ACC112 (cell line): ENCODE data around the gene POU2AF2.
A peak's percentile ranks its signal among the peaks of the same experiment; 100 is the strongest.
"Not testable (repeated sequence)": the region's sequence is repeated elsewhere in the genome, so short reads cannot be mapped to it uniquely, and the experiment has no call there.

Experiments used
- H2AFZ ChIP-seq: fragments of 200-600 bp; sonication (generic); one replicate; pipeline ENCODE4 v1.6.0; 2017; ENCODE audit warnings: antibody characterized with exemption, low read length; ENCODE audit not compliant: unreplicated experiment
- H3K27ac ChIP-seq: fragments of 200-600 bp; sonication (generic); 2 replicates; pipeline ENCODE4 v1.5.1; 2014; ENCODE audit warnings: low read depth, mild to moderate bottlenecking, antibody characterized with exemption, low read length, moderate library complexity
- H3K27me3 ChIP-seq: fragments of 200-600 bp; sonication (generic); 2 replicates; pipeline ENCODE4 v1.6.1; 2014; ENCODE audit warnings: mild to moderate bottlenecking, antibody characterized with exemption, low read length, moderate library complexity, mixed read lengths; ENCODE audit not compliant: insufficient read depth
- H3K36me3 ChIP-seq: fragments of 200-600 bp; sonication (generic); 2 replicates; pipeline ENCODE4 v1.6.1; 2016; ENCODE audit warnings: mild to moderate bottlenecking, antibody characterized with exemption, low read length, moderate library complexity, mixed read lengths; ENCODE audit not compliant: insufficient read depth
- H3K4me1 ChIP-seq: fragments of 200-600 bp; sonication (generic); one replicate; pipeline ENCODE4 v1.6.1; 2016; ENCODE audit warnings: low read length, mixed read lengths; ENCODE audit not compliant: insufficient read depth, unreplicated experiment, control insufficient read depth
- H3K4me3 ChIP-seq: fragments of 200-600 bp; sonication (generic); 2 replicates; pipeline ENCODE4 v1.5.1; 2014; ENCODE audit warnings: mild to moderate bottlenecking, low read depth, low read length
- H3K79me2 ChIP-seq: fragments of 200-600 bp; sonication (generic); one replicate; pipeline ENCODE4 v1.6.0; 2016; ENCODE audit warnings: low read length; ENCODE audit not compliant: control insufficient read depth, unreplicated experiment, insufficient read depth

POU2AF2 gene

GRCh38 chr11:111319296-111319695 is 73.8 kb downstream of the POU2AF2 start:
- no peak overlapping the region for H3K27ac ChIP-seq
- H3K4me3 ChIP-seq, result no peak overlapping the region
- no peak overlapping the region for H2AFZ ChIP-seq
- peaks cover 2% of the 10 kb centered on the region for H3K4me1 ChIP-seq
- no peaks in the 10 kb centered on the region for H3K79me2 ChIP-seq
- peaks cover 64% of the 10 kb centered on the region for H3K27me3 ChIP-seq
- no peaks in the 10 kb centered on the region for H3K36me3 ChIP-seq

DNA sequence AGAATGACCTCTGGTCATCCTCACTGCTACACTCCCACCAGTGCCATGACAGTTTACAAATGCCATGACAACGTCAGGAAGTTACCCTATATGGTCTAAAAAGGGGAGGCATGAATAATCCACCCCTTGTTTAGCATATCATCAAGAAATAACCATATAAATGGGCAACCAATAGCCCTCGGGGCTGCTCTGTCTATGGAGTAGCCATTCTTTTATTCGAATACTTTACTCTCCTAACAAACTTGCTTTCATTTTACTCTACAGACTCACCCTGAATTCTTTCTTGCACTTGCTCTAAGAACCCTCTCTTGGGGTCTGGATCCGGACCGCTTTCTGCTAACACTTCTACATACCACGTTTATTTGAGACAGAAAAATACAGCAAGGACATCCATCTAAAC is 74.7 kb downstream of the POU2AF2 start:
- not testable (repeated sequence) for H3K4me1 ChIP-seq, H3K4me3 ChIP-seq, H3K27ac ChIP-seq, H2AFZ ChIP-seq, H3K79me2 ChIP-seq, H3K36me3 ChIP-seq
- peaks cover 56% of the 10 kb centered on the region for H3K27me3 ChIP-seq

- peaks cover 52% of the 10 kb centered on the region for H3K27me3 ChIP-seq
- H3K36me3 ChIP-seq, result no peaks in the 10 kb centered on the region
- no peak overlapping the region for H3K4me3 ChIP-seq
- no peak overlapping the region for H2AFZ ChIP-seq
- no peak overlapping the region for H3K27ac ChIP-seq
- no peaks in the 10 kb centered on the region for H3K79me2 ChIP-seq
- H3K4me1 ChIP-seq, result peaks cover 9% of the 10 kb centered on the region
Measured at GRCh38 chr11:111320728-111321568, 75.4 kb downstream of the POU2AF2 start.

DNA sequence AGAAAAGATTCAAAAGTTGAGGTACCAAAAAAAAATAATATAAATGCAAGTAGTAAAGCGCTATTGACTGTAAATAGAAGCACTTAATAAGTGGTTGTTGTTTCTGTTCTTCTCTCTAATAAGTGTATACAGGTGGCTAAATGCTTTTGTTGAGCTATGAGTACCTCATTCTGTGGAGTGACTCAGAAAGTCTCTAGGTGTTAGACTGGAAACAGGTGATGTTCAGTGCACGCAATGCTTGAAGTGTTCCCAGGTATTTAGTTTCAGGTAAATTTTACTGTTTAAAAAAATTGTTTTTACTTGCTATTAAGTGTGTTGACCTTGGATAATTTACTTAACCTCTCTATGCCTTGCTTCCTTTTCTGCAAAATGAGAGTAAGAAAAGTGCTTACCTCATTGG is 77.0 kb downstream of the POU2AF2 start:
- H3K4me3 ChIP-seq, result no peak overlapping the region
- H2AFZ ChIP-seq, result no peak overlapping the region
- H3K27ac ChIP-seq, result no peak overlapping the region
- no peaks in the 10 kb centered on the region for H3K79me2 ChIP-seq
- H3K36me3 ChIP-seq, result no peaks in the 10 kb centered on the region
- H3K4me1 ChIP-seq, result peaks cover 9% of the 10 kb centered on the region
- H3K27me3 ChIP-seq, result peaks cover 53% of the 10 kb centered on the region

- Histone ChIP-seq H3K27ac (no peak overlapping the region), H3K4me3 (peak overlapping the region; percentile 46), H3K79me2 (no peaks in the 10 kb centered on the region), H3K27me3 (peaks cover 41% of the 10 kb centered on the region), H3K4me1 (peaks cover 9% of the 10 kb centered on the region), H2AFZ (peak overlapping the region; percentile 67), H3K36me3 (no peaks in the 10 kb centered on the region)
Measured at GRCh38 chr11:111324277-111324720, 78.8 kb downstream of the POU2AF2 start.

- peaks cover 9% of the 10 kb centered on the region for H3K4me1 ChIP-seq
- no peak overlapping the region for H3K27ac ChIP-seq
- no peak overlapping the region for H2AFZ ChIP-seq
- no peaks in the 10 kb centered on the region for H3K79me2 ChIP-seq
- H3K27me3 ChIP-seq, result peaks cover 39% of the 10 kb centered on the region
- H3K36me3 ChIP-seq, result no peaks in the 10 kb centered on the region
- H3K4me3 ChIP-seq, result no peak overlapping the region
Measured at GRCh38 chr11:111325259-111325658, 79.7 kb downstream of the POU2AF2 start.

- no peaks in the 10 kb centered on the region for H3K79me2 ChIP-seq
- no peak overlapping the region for H2AFZ ChIP-seq
- H3K27ac ChIP-seq, result no peak overlapping the region
- H3K4me3 ChIP-seq, result no peak overlapping the region
- peaks cover 23% of the 10 kb centered on the region for H3K27me3 ChIP-seq
- peaks cover 12% of the 10 kb centered on the region for H3K4me1 ChIP-seq
- no peaks in the 10 kb centered on the region for H3K36me3 ChIP-seq
Measured at GRCh38 chr11:111326824-111327223, 81.3 kb downstream of the POU2AF2 start.

DNA sequence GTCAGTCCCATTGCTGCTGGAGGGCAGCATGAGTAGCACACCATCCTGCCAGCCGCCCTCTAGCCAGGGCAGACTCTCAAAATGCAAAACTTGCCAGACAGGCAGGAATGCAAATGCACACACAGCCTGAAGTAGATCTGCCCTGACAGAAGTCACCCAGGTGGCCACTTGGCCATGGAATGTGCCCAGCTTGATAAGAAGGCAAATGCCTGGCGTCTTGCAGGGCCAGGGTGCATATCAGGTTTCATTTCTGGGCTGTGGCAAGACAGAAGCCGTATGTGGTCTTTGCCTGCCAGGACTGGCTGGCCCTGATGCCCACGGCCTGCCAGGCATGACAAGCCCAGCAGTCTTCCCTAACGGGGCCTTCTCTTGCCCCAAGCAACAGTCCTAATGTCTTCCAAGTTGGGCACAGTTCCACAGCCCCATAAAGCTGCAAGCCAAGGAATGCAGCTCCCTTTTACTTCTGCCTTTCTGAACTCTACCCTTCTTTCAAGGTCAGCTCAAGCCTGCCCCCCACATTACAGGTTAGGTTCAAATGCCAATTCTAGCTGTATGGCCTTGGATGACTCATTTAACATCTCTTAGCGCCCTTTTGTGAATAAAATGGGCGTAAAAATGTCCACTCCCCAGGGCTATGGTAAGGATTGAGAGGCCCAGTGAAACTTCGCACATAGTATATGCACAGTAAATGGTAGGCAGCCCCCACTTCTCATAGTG is 82.5 kb downstream of the POU2AF2 start:
- no peak overlapping the region for H3K4me3 ChIP-seq
- H3K4me1 ChIP-seq, result peaks cover 20% of the 10 kb centered on the region
- no peak overlapping the region for H3K27ac ChIP-seq
- H2AFZ ChIP-seq, result no peak overlapping the region
- no peaks in the 10 kb centered on the region for H3K36me3 ChIP-seq
- peaks cover 12% of the 10 kb centered on the region for H3K27me3 ChIP-seq
- no peaks in the 10 kb centered on the region for H3K79me2 ChIP-seq

GRCh38 chr11:111329306-111330204 is 84.0 kb downstream of the POU2AF2 start:
- H3K27me3 ChIP-seq, result peaks cover 7% of the 10 kb centered on the region; the same call in 1 of the 2 replicates
- no peak overlapping the region for H3K27ac ChIP-seq
- H3K4me3 ChIP-seq, result no peak overlapping the region
- H3K36me3 ChIP-seq, result no peaks in the 10 kb centered on the region
- no peak overlapping the region for H2AFZ ChIP-seq
- peaks cover 16% of the 10 kb centered on the region for H3K4me1 ChIP-seq
- no peaks in the 10 kb centered on the region for H3K79me2 ChIP-seq

- no peak overlapping the region for H3K4me3 ChIP-seq
- no peaks in the 10 kb centered on the region for H3K79me2 ChIP-seq
- H3K4me1 ChIP-seq, result peaks cover 11% of the 10 kb centered on the region
- no peak overlapping the region for H3K27ac ChIP-seq
- peaks cover 7% of the 10 kb centered on the region; the same call in 1 of the 2 replicates for H3K27me3 ChIP-seq
- no peaks in the 10 kb centered on the region for H3K36me3 ChIP-seq
- H2AFZ ChIP-seq, result no peak overlapping the region
Measured at GRCh38 chr11:111330234-111330893, 84.8 kb downstream of the POU2AF2 start.
